Effector CD4-positive, alpha-beta T cell (primary cell): ENCODE data around the gene GK.
"Not testable (repeated sequence)": the region's sequence is repeated elsewhere in the genome, so short reads cannot be mapped to it uniquely, and the experiment has no call there.

ENCODE experiments used
- DNase-seq: peaks from one replicate; pipeline ENCODE4 v3.0.0-alpha.2; 2020

GK gene

DNA sequence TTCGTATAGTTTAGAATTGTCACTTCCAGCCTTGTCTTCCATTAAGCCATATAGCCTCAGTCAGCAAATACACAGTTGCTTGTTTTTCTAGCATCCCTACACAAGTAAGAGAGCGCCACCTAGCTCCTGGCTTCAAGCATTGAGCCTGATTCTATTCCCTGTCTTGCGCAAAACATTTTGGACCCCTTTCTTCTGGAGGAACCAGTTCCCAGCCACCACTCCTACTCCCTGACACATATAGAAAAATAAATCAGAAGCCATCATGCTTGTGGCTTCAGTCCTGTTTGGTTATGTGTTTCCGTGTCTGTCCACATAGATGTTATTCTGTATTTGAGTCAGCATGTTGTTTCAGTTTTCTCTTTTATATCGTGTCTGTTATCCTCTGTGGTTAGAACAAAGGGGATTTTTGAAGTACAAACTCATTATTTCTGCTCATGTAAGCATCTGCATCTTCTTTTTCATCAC, 59.9 kb downstream of the GK start:
- DNase-seq, result peak; percentile 16

DNA sequence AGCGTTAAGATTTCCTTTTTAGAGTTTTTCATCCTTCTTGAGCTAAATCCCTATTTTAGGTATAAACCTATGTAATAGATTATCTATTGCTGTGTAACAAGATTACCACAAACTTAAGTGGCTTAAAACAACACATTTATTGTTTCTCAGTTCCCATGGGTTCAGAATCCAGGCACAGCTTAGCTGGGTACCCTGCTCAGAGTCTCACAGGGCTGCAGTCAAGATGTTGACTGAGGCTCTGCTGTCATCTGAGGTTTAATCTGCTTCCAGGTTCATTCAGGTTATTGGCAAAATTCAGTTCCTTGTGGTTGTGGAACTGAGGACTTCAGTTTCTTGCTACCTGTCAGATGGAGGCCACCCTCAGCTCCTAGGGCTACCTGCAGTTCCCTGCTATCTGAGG, 60.9 kb downstream of the GK start:
- DNase-seq, result no peak

DNA sequence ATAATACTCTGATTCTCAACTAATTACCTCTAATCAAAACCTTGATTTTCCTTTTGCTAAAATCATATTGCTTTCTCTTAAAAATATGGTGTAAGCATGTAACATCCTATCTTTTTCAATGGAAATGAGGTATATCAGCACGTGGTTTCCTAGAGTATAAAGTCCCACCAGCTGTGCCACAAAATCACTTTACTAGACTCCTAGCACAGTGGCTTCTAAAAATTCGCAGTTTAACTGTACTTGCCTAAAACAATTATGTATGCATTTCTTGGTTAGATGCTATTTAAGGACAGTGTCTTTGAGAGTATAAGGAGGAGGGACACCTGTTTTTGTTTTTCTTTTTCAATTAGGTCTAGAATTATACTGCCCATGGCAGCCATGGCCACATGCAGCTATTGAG, 62.8 kb downstream of the GK start:
- DNase-seq, result no peak

DNA sequence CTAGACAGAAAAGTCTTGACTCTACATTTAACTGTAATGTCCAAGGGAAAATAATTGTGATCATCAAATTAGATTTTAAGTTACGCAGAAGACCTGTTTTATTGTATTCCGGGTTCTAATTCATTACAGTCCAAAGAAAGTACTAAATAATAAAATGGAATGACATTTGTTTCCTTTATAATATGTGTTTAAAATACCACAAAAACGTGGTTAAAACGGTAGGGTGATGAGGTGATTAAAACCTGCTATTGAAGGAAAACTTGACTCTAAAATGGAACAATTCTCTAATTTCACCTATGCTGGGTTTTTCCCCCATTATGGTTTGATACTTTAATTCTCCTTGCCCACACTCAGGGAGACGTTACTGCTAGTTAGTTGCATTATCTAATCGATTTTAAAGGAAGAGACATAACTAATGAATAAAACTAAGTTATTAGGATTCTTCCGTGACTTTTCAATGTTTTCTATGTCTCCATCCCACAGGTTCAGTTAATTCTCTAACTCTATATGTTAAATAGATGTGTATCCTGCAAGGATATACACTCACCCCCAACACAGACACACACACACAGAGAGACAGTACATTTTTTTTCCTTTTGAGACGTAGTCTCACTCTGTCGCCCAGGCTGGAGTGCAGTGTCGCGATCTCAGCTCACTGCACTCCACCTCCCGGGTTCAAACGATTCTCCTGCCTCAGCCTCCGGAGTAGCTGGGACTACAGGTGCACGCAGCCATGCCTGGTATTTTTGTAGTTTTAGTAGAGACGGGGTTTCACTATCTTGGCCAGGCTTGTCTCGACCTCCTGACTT, 80.8 kb downstream of the GK start:
- no peak for DNase-seq

DNA sequence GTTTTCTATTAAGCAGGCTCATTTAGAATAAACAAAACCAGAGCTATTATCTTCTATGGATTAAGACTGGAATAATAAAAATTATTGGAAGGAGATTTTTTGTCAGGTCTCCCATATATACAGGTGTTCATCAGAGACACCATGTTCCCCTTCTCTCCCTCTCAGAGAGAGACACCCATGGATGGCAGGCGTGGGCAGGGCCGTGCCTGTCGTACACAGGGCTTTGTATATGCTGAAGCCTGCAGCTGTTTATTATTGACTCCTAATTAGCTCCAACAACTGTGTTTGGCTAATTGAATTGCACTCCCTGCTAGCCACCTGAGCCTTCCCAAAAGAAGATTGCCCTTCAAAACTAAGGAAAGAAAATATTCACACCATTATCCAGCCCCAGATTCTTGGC, 81.6 kb downstream of the GK start:
- no peak for DNase-seq

DNA sequence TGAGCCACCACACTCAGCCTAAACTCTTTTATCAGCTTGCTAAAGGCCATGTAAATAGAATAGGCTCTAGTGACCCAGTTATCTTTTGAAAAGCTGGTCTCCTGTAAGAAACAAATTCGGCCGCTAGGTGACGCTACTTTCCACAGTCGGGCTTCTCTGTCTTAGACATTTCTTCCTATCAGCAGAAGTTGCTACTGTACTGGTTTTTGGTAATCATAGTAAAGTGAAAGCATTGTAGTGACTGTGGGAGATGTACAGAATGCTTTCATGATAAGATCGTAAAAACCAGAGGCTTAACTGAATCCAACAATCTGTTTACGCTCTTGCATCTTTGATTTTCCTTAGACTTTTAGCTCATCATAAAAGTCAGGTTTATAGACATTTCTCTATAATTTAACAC, 82.6 kb downstream of the GK start:
- DNase-seq, result peak; percentile 50

DNA sequence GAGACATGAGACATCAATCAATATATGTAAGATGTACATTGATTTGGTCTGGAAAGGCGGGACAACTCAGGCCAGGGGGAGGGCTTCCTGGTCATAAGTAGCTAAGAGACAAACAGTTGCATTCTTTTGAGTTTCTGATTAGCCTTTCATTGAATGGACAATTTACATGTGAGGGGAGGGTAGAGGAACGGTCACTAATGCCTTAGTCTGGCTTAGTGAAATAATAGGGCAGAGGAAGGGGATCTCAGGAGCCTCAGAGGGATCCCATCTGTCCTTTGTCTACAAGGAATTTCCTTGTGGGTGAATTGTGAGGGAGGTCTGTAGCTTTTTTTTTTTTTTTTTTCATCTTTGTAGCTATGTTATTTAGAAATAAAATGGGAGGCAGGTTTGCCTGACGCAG, 88.3 kb downstream of the GK start:
- DNase-seq, result no peak

DNA sequence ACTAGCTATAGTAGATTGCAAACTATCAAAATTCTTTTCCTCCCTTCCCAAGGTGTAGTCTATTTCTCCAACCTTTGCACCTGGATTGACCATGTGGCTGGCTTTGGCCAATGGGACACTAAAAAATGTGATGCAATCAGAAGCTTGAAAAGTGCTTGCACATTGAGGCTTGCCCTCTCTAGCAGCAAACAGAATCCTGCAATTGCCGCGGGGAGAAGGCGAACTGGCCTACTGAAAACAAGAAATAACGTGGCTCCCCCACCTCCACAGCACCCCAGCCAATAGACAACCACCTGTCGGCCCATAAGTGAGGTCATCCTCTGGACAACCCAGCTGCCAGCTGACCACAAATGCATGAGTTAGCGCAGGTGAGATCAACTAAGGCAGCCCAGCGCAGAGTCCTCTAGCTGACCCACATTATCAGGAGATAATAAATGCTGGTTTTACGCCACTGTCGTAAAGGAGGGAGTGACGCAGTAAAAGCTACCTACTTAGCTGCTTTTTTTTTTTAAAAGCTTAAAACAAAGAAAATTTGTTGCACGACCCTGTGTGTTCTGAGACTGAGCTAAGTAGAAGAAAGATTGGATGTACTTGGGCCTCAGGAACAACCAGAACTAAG, 95.2 kb downstream of the GK start:
- no peak for DNase-seq

DNA sequence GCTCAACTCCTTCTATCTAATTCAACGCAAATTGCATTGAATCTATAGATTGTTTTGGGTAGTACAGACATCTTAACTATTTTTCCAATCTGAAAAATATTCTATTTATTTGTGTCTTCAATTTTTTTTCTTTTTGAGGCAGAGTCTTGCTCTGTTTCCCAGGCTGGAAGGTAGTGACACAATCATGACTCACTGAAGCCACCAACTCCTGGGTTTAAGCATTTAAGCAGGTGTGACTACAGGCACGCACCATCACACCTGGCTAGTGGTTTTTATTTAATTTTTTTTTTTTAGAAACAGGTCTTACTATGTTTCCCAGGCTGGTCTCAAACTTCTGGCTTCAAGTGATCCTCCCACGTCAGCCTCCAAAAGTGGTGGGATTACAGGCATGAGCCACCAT, 98.3 kb downstream of the GK start:
- DNase-seq, result no peak

DNA sequence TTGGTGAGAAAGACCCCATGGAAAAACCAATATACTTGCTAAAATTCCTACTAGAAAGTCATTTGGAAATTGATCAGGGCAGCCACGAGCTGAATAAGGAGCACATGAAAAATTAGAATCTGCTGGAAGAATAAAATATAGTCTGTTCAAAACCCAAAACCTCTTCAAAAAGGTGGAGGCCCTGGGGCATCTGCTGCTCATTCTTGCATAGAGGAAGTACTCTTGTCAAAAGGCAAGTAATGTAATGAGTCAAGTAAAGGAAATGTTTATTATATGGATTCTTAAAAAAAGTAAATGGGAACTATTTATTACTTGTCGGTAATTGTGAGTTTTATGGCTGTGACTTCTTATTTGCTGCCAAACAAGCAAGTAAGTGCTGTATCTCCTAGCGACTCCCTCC, 109.5 kb downstream of the GK start:
- no peak for DNase-seq

DNA sequence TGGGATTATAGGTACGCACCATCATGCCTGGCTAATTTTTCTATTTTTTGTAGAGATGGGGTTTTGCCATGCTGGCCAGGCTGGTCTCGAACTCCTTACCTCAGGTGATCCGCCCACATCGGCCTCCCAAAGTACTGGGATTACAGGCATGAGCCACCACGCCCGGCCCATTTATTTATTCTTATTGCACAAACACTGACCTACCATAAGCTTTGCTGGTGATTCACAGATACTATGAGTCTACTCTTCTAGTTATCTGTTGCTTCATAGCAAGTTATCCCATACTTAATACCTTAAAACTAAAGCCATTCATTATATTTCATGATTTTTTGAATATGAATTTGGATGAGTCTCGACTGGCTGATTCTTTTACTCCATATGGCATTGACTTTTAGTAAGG, 120.5 kb downstream of the GK start:
- DNase-seq, result not testable (repeated sequence)

DNA sequence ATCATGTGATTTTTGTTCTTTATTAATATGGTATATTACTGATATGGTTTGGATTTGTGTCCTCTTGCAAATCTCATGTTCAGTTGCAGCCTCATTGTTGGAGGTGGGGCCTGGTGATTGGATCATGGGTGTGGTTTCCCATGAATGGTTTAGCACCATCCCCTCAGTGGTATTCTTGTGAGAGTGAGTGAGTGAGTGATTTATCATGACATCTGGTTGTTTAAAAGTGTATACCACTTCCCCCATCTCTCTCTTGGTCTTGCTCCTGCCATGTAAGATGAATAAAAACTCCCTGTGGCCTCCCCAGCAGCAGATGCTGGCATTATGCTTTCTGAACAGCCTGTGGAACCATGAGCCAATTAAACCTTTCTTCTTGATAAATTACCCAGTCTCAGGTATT, 124.4 kb downstream of the GK start:
- DNase-seq, result no peak

DNA sequence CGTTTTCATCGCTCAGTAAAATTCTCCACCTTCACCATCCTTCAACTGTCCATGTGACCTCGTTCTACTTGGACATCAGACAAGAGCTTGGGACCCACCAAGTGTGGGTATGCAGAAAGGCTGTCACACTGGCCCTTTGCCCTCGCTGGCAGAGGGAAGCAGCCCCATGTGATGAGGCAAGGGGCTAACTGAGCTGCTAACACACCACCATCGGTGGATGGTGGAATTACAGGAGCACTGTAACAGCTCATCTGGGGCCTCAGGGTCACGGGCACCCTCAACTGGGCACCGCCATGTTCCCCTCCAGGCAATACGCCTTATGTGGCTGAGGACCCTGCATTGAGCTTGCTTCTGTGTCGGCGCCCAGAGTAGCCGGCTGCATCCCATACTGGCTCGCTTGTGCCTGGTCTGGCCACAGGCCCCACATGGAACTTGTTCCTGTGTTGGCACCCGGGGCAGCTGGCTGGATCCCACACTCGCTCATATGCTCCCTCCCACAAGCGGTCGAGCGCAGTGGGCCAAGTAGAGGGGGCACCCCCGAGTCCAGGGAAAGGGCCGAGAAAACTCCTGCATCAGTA, 126.3 kb downstream of the GK start:
- DNase-seq, result no peak
